Duodenal mucosa (tissue), 2 donors: ENCODE data around the gene CYP2A7.
A peak's percentile ranks its signal among the peaks of the same experiment; 100 is the strongest.
"Not testable (repeated sequence)": the region's sequence is repeated elsewhere in the genome, so short reads cannot be mapped to it uniquely, and the experiment has no call there.

Experiments
- H3K27ac ChIP-seq: one replicate; pipeline ENCODE4 v1.7.0; 2013; ENCODE audit warnings: low read depth, low read length
- H3K27me3 ChIP-seq, 2 donors: one replicate each; pipeline ENCODE4 v1.7.0; 2013; ENCODE audit warnings: low read length in 2 of 2, control low read depth in 1 of 2; ENCODE audit not compliant: insufficient read depth in 2 of 2, control insufficient read depth in 1 of 2
- H3K36me3 ChIP-seq, 2 donors: one replicate each; pipeline ENCODE4 v1.7.0; 2013; ENCODE audit warnings: low read length in 2 of 2, control low read depth in 1 of 2; ENCODE audit not compliant: insufficient read depth in 2 of 2, control insufficient read depth in 1 of 2
- H3K4me1 ChIP-seq, 2 donors: one replicate each; pipeline ENCODE4 v1.7.0; 2013; ENCODE audit warnings: low read length in 2 of 2, control low read depth in 1 of 2; ENCODE audit not compliant: insufficient read depth in 2 of 2, control insufficient read depth in 1 of 2
- H3K4me3 ChIP-seq, 2 donors: one replicate each; pipeline ENCODE4 v1.7.0; 2013; ENCODE audit warnings: low read length in 2 of 2, low read depth in 1 of 2
- H3K9ac ChIP-seq, 2 donors: one replicate each; pipeline ENCODE4 v1.7.0; 2013; ENCODE audit warnings: low read length in 2 of 2, low read depth in 1 of 2
- H3K9me3 ChIP-seq, 2 donors: one replicate each; pipeline ENCODE4 v1.7.0; 2013; ENCODE audit warnings: low read length in 2 of 2, control low read depth in 1 of 2; ENCODE audit not compliant: control insufficient read depth in 1 of 2

CYP2A7 gene

GRCh38 chr19:40920300-40921004 is 38.4 kb upstream of the CYP2A7 start:
- peaks cover 7 to 9% of the 10 kb centered on the region in 2 donors for H3K9me3 ChIP-seq
- H3K9ac ChIP-seq: no peak overlapping the region
- H3K4me3 ChIP-seq: no peak overlapping the region
- H3K36me3 ChIP-seq: no peaks in the 10 kb centered on the region
- H3K27me3 ChIP-seq: no peaks in the 10 kb centered on the region
- peak overlapping the region; percentile 3 for H3K27ac ChIP-seq
- H3K4me1 ChIP-seq: peaks cover 12 to 21% of the 10 kb centered on the region in 2 donors

- H3K4me1 ChIP-seq: peaks cover 10 to 21% of the 10 kb centered on the region in 2 donors
- H3K27me3 ChIP-seq, H3K9ac ChIP-seq, H3K9me3 ChIP-seq, H3K27ac ChIP-seq, H3K4me3 ChIP-seq, H3K36me3 ChIP-seq: not testable (repeated sequence)
These were observed 37.7 kb upstream of the CYP2A7 start for GRCh38 chr19:40919530-40920299.

GRCh38 chr19:40918303-40918702 is 36.3 kb upstream of the CYP2A7 start:
- peaks cover 10 to 17% of the 10 kb centered on the region in 2 donors for H3K4me1 ChIP-seq
- not testable (repeated sequence) for H3K27ac ChIP-seq, H3K27me3 ChIP-seq, H3K4me3 ChIP-seq, H3K36me3 ChIP-seq, H3K9ac ChIP-seq, H3K9me3 ChIP-seq

GRCh38 chr19:40908976-40909375 is 26.9 kb upstream of the CYP2A7 start:
- H3K27me3 ChIP-seq: peaks cover 0 to 9% of the 10 kb centered on the region in 2 donors
- no peak overlapping the region for H3K4me3 ChIP-seq

GRCh38 chr19:40907968-40908735 is 26.1 kb upstream of the CYP2A7 start:
- Histone ChIP-seq H3K27me3 (peaks cover 0 to 9% of the 10 kb centered on the region in 2 donors), H3K4me1 (no peaks in the 10 kb centered on the region), H3K4me3 (no peak overlapping the region), H3K27ac (no peak overlapping the region), H3K9ac (no peak overlapping the region), H3K9me3 (no peaks in the 10 kb centered on the region), H3K36me3 (no peaks in the 10 kb centered on the region)

More at GRCh38 chr19:40908976-40909375, 26.9 kb upstream of the CYP2A7 start:
- H3K9ac ChIP-seq: no peak overlapping the region
- no peaks in the 10 kb centered on the region for H3K9me3 ChIP-seq
- no peaks in the 10 kb centered on the region for H3K36me3 ChIP-seq
- no peaks in the 10 kb centered on the region for H3K4me1 ChIP-seq
- no peak overlapping the region for H3K27ac ChIP-seq

- H3K27ac ChIP-seq: no peak overlapping the region
- no peaks in the 10 kb centered on the region for H3K36me3 ChIP-seq
- peaks cover 0 to 9% of the 10 kb centered on the region in 2 donors for H3K27me3 ChIP-seq
- no peak overlapping the region for H3K4me3 ChIP-seq
- no peaks in the 10 kb centered on the region for H3K4me1 ChIP-seq
- no peak overlapping the region for H3K9ac ChIP-seq
- H3K9me3 ChIP-seq: no peaks in the 10 kb centered on the region
These were observed 24.5 kb upstream of the CYP2A7 start for GRCh38 chr19:40906512-40906911.

- not testable (repeated sequence) for H3K27me3 ChIP-seq, H3K9ac ChIP-seq, H3K27ac ChIP-seq, H3K4me1 ChIP-seq, H3K36me3 ChIP-seq, H3K9me3 ChIP-seq, H3K4me3 ChIP-seq
These were observed 22.7 kb upstream of the CYP2A7 start for GRCh38 chr19:40904673-40905156.

GRCh38 chr19:40901975-40902750 is 20.1 kb upstream of the CYP2A7 start:
- H3K4me3 ChIP-seq, H3K4me1 ChIP-seq, H3K9ac ChIP-seq, H3K27me3 ChIP-seq, H3K9me3 ChIP-seq, H3K27ac ChIP-seq, H3K36me3 ChIP-seq: not testable (repeated sequence)

GRCh38 chr19:40900521-40900920 is 18.5 kb upstream of the CYP2A7 start:
- not testable (repeated sequence) for H3K4me3 ChIP-seq, H3K9ac ChIP-seq, H3K4me1 ChIP-seq, H3K36me3 ChIP-seq, H3K9me3 ChIP-seq, H3K27me3 ChIP-seq, H3K27ac ChIP-seq
